Chondrocyte (in vitro differentiated cells): ENCODE data around the gene BCL2L12. TPM values are rescaled to one million over a fixed set of nuclear protein-coding genes. Genes with fewer than 3 reads are reported as not detected.
"Not testable (repeated sequence)": the region's sequence is repeated elsewhere in the genome, so short reads cannot be mapped to it uniquely, and the experiment has no call there.

Source experiments
- DNase-seq: peaks from one replicate; pipeline ENCODE4 v3.0.0; 2021; ENCODE audit warnings: mixed read lengths, low spot score
- H3K27ac Mint-ChIP-seq: one replicate; pipeline ENCODE4 v1.8.0; 2021; ENCODE audit warnings: mild to moderate bottlenecking, moderate library complexity, mixed read lengths; ENCODE audit not compliant: unreplicated experiment
- H3K27me3 Mint-ChIP-seq: 2 replicates; pipeline ENCODE4 v1.8.0; 2021; ENCODE audit warnings: low read depth, mixed read lengths
- H3K36me3 Mint-ChIP-seq: 2 replicates; pipeline ENCODE4 v1.8.0; 2021; ENCODE audit warnings: low read depth, mixed read lengths
- H3K4me1 Mint-ChIP-seq: 2 replicates; pipeline ENCODE4 v1.8.0; 2021; ENCODE audit warnings: low read depth, mild to moderate bottlenecking, mixed read lengths
- H3K4me3 Mint-ChIP-seq: one replicate; pipeline ENCODE4 v1.8.0; 2021; ENCODE audit warnings: mild to moderate bottlenecking, moderate library complexity, mixed read lengths; ENCODE audit not compliant: unreplicated experiment
- H3K9me3 Mint-ChIP-seq: 2 replicates; pipeline ENCODE4 v1.8.0; 2021; ENCODE audit warnings: low read depth, mixed read lengths
- CTCF ChIP-seq: fragments of 200-600 bp; sonication (generic); IDR thresholded peaks from 2 replicates; pipeline ENCODE4 v1.5.0; 2021; ENCODE audit warnings: antibody characterized with exemption, mild to moderate bottlenecking, moderate library complexity
- long read RNA-seq: library from polyadenylated mRNA; stranded (forward); transcript quantifications from one replicate; pipeline ENCODE4 v2.0.0, GENCODE V29; 2021
- total RNA-seq: library from RNA; stranded (reverse); gene quantifications from 3 replicates; pipeline ENCODE4 v1.2.1, GENCODE V29; 2021

BCL2L12 gene
- total RNA-seq = 18.3 to 26.6 TPM (median 21.4 TPM) in 3 replicates
- long read RNA-seq, transcript BCL2L12-212 (7 exons, 1,854 nt) = major isoform, 13 of 15 reads
- long read RNA-seq, partial matches to known transcripts = 0 of 15 reads
- long read RNA-seq, other reads (novel, unspliced or antisense) = 1 of 15 reads

GRCh38 chr19:49665351-49666119, at the start of gene BCL2L12, which contains the start of gene IRF3:
Gene BCL2L12 (plus strand): TSS chr19:49665933. CDS start chr19:49666693, 760 bp downstream.
Gene IRF3 (minus strand): TSS chr19:49665857. CDS start chr19:49664838, 1,019 bp downstream.
- no peak for TF ChIP-seq CTCF
- Mint-ChIP-seq H3K36me3 (no peaks in the 10 kb centered on the region), H3K27me3 (no peaks in the 10 kb centered on the region), H3K27ac (peak within 1 kb of the TSS; percentile 97), H3K4me1 (peaks cover 32% of the 10 kb centered on the region), H3K9me3 (no peaks in the 10 kb centered on the region), H3K4me3 (peak within 1 kb of the TSS; percentile 99)
- DNase-seq = no peak

GRCh38 chr19:49616532-49616931, 49.2 kb upstream of the BCL2L12 start:
- Mint-ChIP-seq H3K27ac (no peak overlapping the region), H3K4me1 (peaks cover 17% of the 10 kb centered on the region)

GRCh38 chr19:49616945-49617344, 48.8 kb upstream of the BCL2L12 start:
- no peak for DNase-seq
- no peak for TF ChIP-seq CTCF
- no peaks in the 10 kb centered on the region for H3K9me3 Mint-ChIP-seq
- peaks cover 17% of the 10 kb centered on the region for H3K4me1 Mint-ChIP-seq
- H3K36me3 Mint-ChIP-seq = peaks cover 28% of the 10 kb centered on the region
- no peaks in the 10 kb centered on the region for H3K27me3 Mint-ChIP-seq
- no peak overlapping the region for H3K27ac Mint-ChIP-seq
- no peak overlapping the region for H3K4me3 Mint-ChIP-seq

More at GRCh38 chr19:49616532-49616931, 49.2 kb upstream of the BCL2L12 start:
- Mint-ChIP-seq H3K9me3 (no peaks in the 10 kb centered on the region), H3K27me3 (no peaks in the 10 kb centered on the region), H3K36me3 (peaks cover 26% of the 10 kb centered on the region), H3K4me3 (no peak overlapping the region)
- TF ChIP-seq CTCF = no peak
- no peak for DNase-seq

GRCh38 chr19:49617860-49618259, 47.9 kb upstream of the BCL2L12 start:
- H3K9me3 Mint-ChIP-seq, DNase-seq, H3K4me3 Mint-ChIP-seq, H3K27ac Mint-ChIP-seq, H3K27me3 Mint-ChIP-seq: not testable (repeated sequence)
- Mint-ChIP-seq H3K36me3 (peaks cover 30% of the 10 kb centered on the region), H3K4me1 (peaks cover 13% of the 10 kb centered on the region)

GRCh38 chr19:49624967-49625910, 40.5 kb upstream of the BCL2L12 start:
- H3K4me1 Mint-ChIP-seq = no peaks in the 10 kb centered on the region
- no peak for TF ChIP-seq CTCF
- no peak overlapping the region for H3K4me3 Mint-ChIP-seq
- H3K27ac Mint-ChIP-seq = no peak overlapping the region
- H3K36me3 Mint-ChIP-seq = peaks cover 12% of the 10 kb centered on the region
- H3K9me3 Mint-ChIP-seq = no peaks in the 10 kb centered on the region
- H3K27me3 Mint-ChIP-seq = no peaks in the 10 kb centered on the region
- no peak for DNase-seq
